Measurements from ENCODE around the gene SYNPR.

DNA sequence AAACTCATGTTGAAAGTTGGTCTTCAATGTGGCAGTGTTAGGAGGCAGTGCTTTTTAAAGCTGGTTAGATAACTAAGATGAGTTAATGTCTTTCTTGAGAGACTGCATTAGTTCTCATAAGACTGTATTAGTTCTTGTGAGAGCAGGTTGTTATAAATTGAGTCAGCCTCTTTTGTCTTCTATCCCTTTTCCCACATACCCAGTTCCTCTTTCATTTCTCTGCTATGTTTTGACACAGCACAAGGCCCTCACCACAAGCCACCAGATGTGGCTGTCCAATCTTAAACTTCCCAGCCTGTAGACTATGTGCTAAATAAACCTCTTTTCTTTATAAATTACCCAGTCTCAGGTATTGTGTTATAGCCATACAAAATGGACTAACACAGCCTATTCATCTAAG is 279.8 kb downstream of the SYNPR start:
- no peak for TF ChIP-seq ARNTL (CRISPR knock-in tag; IDR thresholded peaks at IDR 0.05; ENCODE audit: borderline replicate concordance, low read depth)
- TF ChIP-seq PPARA (CRISPR knock-in tag; IDR thresholded peaks at IDR 0.05; ENCODE audit: borderline replicate concordance), result no peak
- TF ChIP-seq TOX (CRISPR knock-in tag; IDR thresholded peaks at IDR 0.05; ENCODE audit: borderline replicate concordance), result no peak
- no peak for TF ChIP-seq ZNF70 (CRISPR knock-in tag; IDR thresholded peaks at IDR 0.05)
- TF ChIP-seq, protein P1, sequence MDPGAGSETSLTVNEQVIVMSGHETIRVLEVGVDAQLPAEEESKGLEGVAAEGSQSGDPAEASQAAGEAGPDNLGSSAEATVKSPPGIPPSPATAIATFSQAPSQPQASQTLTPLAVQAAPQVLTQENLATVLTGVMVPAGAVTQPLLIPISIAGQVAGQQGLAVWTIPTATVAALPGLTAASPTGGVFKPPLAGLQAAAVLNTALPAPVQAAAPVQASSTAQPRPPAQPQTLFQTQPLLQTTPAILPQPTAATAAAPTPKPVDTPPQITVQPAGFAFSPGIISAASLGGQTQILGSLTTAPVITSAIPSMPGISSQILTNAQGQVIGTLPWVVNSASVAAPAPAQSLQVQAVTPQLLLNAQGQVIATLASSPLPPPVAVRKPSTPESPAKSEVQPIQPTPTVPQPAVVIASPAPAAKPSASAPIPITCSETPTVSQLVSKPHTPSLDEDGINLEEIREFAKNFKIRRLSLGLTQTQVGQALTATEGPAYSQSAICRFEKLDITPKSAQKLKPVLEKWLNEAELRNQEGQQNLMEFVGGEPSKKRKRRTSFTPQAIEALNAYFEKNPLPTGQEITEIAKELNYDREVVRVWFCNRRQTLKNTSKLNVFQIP (CRISPR knock-in tag; IDR thresholded peaks at IDR 0.05; ENCODE audit: borderline replicate concordance, low read depth), result no peak
- TF ChIP-seq, protein P2, sequence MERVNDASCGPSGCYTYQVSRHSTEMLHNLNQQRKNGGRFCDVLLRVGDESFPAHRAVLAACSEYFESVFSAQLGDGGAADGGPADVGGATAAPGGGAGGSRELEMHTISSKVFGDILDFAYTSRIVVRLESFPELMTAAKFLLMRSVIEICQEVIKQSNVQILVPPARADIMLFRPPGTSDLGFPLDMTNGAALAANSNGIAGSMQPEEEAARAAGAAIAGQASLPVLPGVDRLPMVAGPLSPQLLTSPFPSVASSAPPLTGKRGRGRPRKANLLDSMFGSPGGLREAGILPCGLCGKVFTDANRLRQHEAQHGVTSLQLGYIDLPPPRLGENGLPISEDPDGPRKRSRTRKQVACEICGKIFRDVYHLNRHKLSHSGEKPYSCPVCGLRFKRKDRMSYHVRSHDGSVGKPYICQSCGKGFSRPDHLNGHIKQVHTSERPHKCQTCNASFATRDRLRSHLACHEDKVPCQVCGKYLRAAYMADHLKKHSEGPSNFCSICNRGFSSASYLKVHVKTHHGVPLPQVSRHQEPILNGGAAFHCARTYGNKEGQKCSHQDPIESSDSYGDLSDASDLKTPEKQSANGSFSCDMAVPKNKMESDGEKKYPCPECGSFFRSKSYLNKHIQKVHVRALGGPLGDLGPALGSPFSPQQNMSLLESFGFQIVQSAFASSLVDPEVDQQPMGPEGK (CRISPR knock-in tag; IDR thresholded peaks at IDR 0.05; ENCODE audit: borderline replicate concordance), result no peak
- no peak for TF ChIP-seq ZFP30 (CRISPR knock-in tag; IDR thresholded peaks at IDR 0.05)
- TF ChIP-seq ZFP3 (CRISPR knock-in tag; IDR thresholded peaks at IDR 0.05), result no peak
- TF ChIP-seq, protein P3, sequence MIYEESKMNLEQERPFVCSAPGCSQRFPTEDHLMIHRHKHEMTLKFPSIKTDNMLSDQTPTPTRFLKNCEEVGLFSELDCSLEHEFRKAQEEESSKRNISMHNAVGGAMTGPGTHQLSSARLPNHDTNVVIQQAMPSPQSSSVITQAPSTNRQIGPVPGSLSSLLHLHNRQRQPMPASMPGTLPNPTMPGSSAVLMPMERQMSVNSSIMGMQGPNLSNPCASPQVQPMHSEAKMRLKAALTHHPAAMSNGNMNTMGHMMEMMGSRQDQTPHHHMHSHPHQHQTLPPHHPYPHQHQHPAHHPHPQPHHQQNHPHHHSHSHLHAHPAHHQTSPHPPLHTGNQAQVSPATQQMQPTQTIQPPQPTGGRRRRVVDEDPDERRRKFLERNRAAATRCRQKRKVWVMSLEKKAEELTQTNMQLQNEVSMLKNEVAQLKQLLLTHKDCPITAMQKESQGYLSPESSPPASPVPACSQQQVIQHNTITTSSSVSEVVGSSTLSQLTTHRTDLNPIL (CRISPR knock-in tag; IDR thresholded peaks at IDR 0.05; ENCODE audit: low read depth), result no peak
- TF ChIP-seq, protein P4, sequence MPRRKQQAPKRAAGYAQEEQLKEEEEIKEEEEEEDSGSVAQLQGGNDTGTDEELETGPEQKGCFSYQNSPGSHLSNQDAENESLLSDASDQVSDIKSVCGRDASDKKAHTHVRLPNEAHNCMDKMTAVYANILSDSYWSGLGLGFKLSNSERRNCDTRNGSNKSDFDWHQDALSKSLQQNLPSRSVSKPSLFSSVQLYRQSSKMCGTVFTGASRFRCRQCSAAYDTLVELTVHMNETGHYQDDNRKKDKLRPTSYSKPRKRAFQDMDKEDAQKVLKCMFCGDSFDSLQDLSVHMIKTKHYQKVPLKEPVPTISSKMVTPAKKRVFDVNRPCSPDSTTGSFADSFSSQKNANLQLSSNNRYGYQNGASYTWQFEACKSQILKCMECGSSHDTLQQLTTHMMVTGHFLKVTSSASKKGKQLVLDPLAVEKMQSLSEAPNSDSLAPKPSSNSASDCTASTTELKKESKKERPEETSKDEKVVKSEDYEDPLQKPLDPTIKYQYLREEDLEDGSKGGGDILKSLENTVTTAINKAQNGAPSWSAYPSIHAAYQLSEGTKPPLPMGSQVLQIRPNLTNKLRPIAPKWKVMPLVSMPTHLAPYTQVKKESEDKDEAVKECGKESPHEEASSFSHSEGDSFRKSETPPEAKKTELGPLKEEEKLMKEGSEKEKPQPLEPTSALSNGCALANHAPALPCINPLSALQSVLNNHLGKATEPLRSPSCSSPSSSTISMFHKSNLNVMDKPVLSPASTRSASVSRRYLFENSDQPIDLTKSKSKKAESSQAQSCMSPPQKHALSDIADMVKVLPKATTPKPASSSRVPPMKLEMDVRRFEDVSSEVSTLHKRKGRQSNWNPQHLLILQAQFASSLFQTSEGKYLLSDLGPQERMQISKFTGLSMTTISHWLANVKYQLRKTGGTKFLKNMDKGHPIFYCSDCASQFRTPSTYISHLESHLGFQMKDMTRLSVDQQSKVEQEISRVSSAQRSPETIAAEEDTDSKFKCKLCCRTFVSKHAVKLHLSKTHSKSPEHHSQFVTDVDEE (CRISPR knock-in tag; IDR thresholded peaks at IDR 0.05), result no peak
- no peak for TF ChIP-seq BACH2 (CRISPR knock-in tag; IDR thresholded peaks at IDR 0.05; ENCODE audit: borderline replicate concordance)
- TF ChIP-seq, protein P5, sequence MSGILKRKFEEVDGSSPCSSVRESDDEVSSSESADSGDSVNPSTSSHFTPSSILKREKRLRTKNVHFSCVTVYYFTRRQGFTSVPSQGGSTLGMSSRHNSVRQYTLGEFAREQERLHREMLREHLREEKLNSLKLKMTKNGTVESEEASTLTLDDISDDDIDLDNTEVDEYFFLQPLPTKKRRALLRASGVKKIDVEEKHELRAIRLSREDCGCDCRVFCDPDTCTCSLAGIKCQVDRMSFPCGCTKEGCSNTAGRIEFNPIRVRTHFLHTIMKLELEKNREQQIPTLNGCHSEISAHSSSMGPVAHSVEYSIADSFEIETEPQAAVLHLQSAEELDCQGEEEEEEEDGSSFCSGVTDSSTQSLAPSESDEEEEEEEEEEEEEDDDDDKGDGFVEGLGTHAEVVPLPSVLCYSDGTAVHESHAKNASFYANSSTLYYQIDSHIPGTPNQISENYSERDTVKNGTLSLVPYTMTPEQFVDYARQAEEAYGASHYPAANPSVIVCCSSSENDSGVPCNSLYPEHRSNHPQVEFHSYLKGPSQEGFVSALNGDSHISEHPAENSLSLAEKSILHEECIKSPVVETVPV (CRISPR knock-in tag; IDR thresholded peaks at IDR 0.05), result no peak
- TF ChIP-seq ISL1 (CRISPR knock-in tag; IDR thresholded peaks at IDR 0.05), result no peak

All from SK-N-SH treated with all-trans-retinoic acid at 6 μM for 48 hours (cell line).